HG03457 (cell line): ENCODE results near the gene DUSP15.
"Not testable (repeated sequence)": the region's sequence is repeated elsewhere in the genome, so short reads cannot be mapped to it uniquely, and the experiment has no call there.

Source experiments
- ATAC-seq: cut with Tn5 transposase; IDR thresholded peaks from one replicate; pipeline ENCODE4 v1.9.1; 2021; ENCODE audit warnings: moderate number of reproducible peaks; ENCODE audit not compliant: unreplicated experiment

The DUSP15 gene

GRCh38 chr20:31840906-31841816 lies 29.2 kb downstream of the DUSP15 start:
- ATAC-seq: no peak

GRCh38 chr20:31839782-31840487 lies 30.4 kb downstream of the DUSP15 start:
- ATAC-seq: no peak

GRCh38 chr20:31838646-31839292 lies 31.6 kb downstream of the DUSP15 start:
- no peak for ATAC-seq

- no peak for ATAC-seq
Observed at GRCh38 chr20:31837896-31838397, 32.4 kb downstream of the DUSP15 start.

GRCh38 chr20:31836853-31837608 lies 33.3 kb downstream of the DUSP15 start:
- ATAC-seq: no peak

GRCh38 chr20:31835977-31836852 lies 34.1 kb downstream of the DUSP15 start:
- peak; percentile 73 for ATAC-seq

GRCh38 chr20:31835554-31835953 lies 34.8 kb downstream of the DUSP15 start:
- no peak for ATAC-seq

- no peak for ATAC-seq
Observed at GRCh38 chr20:31833931-31834521, 36.3 kb downstream of the DUSP15 start.

GRCh38 chr20:31833130-31833930 lies 37.0 kb downstream of the DUSP15 start:
- no peak for ATAC-seq

- ATAC-seq: no peak
Observed at GRCh38 chr20:31831771-31832306, 38.5 kb downstream of the DUSP15 start.

- no peak for ATAC-seq
Observed at GRCh38 chr20:31831211-31831610, 39.1 kb downstream of the DUSP15 start.

GRCh38 chr20:31830406-31830981 lies 39.8 kb downstream of the DUSP15 start:
- no peak for ATAC-seq

GRCh38 chr20:31829731-31830130 lies 40.6 kb downstream of the DUSP15 start:
- ATAC-seq: no peak

GRCh38 chr20:31828016-31828415 lies 42.3 kb downstream of the DUSP15 start:
- ATAC-seq: not testable (repeated sequence)

- ATAC-seq: no peak
Observed at GRCh38 chr20:31827059-31827458, 43.3 kb downstream of the DUSP15 start.

- no peak for ATAC-seq
Observed at GRCh38 chr20:31826074-31826473, 44.3 kb downstream of the DUSP15 start.

GRCh38 chr20:31824554-31825313 lies 45.6 kb downstream of the DUSP15 start:
- ATAC-seq: no peak
